Loucy (cell line): ENCODE results near the gene ADAMTS13.

Experiments used
- EZH2phosphoT487 ChIP-seq: fragments of 200-600 bp; IDR thresholded peaks from 2 replicates; pipeline ENCODE4 v1.6.1; 2018; ENCODE audit warnings: antibody characterized with exemption, mild to moderate bottlenecking, moderate library complexity, borderline replicate concordance
- TF ChIP-seq, protein P1 (sequence below): fragments of 200-600 bp; sonication (generic); conservative IDR thresholded peaks from 2 replicates; pipeline ENCODE4 v1.5.1; 2014; ENCODE audit warnings: mild to moderate bottlenecking, antibody characterized with exemption, low read length

DNA sequence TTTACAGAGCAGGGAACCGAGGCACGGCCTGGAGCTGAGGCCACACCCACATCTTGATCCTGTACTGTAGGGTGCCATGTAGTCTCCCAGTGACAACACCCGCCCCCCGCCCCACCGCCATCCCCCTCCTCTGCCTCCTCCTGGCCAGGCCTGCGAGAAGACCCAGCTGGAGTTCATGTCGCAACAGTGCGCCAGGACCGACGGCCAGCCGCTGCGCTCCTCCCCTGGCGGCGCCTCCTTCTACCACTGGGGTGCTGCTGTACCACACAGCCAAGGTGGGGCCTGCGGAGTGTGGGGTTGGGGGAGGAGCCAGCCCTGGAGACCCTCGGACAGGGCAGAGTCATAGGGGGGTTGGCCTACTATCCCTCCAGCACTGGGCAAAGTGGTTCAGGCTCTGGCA lies 14.5 kb downstream of the ADAMTS13 start:
- TF ChIP-seq, protein P1, sequence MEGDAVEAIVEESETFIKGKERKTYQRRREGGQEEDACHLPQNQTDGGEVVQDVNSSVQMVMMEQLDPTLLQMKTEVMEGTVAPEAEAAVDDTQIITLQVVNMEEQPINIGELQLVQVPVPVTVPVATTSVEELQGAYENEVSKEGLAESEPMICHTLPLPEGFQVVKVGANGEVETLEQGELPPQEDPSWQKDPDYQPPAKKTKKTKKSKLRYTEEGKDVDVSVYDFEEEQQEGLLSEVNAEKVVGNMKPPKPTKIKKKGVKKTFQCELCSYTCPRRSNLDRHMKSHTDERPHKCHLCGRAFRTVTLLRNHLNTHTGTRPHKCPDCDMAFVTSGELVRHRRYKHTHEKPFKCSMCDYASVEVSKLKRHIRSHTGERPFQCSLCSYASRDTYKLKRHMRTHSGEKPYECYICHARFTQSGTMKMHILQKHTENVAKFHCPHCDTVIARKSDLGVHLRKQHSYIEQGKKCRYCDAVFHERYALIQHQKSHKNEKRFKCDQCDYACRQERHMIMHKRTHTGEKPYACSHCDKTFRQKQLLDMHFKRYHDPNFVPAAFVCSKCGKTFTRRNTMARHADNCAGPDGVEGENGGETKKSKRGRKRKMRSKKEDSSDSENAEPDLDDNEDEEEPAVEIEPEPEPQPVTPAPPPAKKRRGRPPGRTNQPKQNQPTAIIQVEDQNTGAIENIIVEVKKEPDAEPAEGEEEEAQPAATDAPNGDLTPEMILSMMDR, result no peak
- no peak for TF ChIP-seq EZH2phosphoT487
